Hematopoietic multipotent progenitor cell treated with erythropoietin and hydrocortisone succinate and interleukin-3 and kit ligand, for 6 days (in vitro differentiated cells): ENCODE results near the gene SLC35G6.
A peak's percentile ranks its signal among the peaks of the same experiment; 100 is the strongest.
"Not testable (repeated sequence)": the region's sequence is repeated elsewhere in the genome, so short reads cannot be mapped to it uniquely, and the experiment has no call there.

Experiments used
- DNase-seq: peaks from one replicate; pipeline ENCODE4 v3.0.0-alpha.2; 2015

Gene SLC35G6

DNA sequence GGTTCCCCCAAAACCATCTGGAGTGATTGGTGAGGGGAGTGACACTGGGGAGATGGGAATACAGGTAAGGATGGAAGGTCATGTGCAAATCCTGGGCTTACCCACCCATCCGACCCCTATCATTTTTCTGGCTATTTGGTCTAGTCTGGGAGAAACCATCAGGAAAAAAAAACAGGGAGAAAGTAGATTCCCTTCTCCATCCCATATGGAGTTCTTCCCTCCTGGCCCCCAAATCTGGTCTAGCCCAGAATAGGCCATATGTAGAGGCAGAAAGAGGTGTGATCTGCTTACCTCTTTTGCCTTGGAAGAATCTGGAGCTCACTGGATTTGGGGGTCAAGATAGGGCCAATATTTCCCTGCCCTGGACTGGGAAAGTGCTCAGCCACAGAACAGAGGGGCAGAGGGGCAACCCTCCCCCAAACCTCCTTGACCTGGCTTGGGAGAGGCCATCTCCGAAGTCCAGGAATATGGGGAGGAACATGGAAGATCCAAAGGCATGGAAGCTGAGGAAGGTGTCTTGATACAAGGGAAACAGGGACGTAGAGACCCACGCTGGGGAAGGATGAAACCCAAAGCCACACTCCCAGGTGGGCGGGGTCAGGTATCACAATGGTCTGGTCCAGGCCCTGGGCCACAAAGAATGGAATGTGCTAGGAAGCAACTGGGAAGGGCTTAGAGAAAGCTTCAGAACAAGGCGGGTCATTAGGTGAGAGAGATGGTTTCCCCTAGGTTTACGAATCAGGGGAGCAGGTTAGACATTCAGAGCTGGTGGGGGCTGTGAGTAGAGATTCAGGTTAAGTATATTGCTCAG is 20.2 kb upstream of the SLC35G6 start:
- DNase-seq, result no peak

- no peak for DNase-seq
These were observed 18.5 kb upstream of the SLC35G6 start for GRCh38 chr17:7462474-7463371.

GRCh38 chr17:7463372-7463846 is 17.8 kb upstream of the SLC35G6 start:
- no peak for DNase-seq

DNA sequence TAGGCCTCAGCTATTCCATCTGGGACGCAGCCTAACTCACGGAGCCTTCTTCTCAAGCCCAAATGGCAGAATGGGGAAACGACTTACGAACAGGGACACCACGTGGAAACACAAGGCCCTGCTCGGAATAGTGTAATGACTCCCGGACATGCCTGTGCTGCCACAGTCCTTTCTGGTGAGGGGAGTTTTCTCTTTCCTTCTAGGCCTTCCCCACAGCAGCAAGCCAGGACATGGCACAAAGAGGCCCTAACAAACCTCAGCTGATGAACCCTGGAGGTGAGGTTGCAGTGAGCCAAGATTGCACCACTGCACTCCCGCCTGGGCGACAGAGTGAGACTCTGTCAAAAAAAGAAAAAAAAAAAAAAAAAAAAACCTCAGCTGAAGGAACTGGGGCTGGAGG is 17.2 kb upstream of the SLC35G6 start:
- DNase-seq, result no peak

- no peak for DNase-seq
These were observed 15.5 kb upstream of the SLC35G6 start for GRCh38 chr17:7465597-7466275.

GRCh38 chr17:7466318-7466638 is 15.0 kb upstream of the SLC35G6 start:
- no peak for DNase-seq

DNA sequence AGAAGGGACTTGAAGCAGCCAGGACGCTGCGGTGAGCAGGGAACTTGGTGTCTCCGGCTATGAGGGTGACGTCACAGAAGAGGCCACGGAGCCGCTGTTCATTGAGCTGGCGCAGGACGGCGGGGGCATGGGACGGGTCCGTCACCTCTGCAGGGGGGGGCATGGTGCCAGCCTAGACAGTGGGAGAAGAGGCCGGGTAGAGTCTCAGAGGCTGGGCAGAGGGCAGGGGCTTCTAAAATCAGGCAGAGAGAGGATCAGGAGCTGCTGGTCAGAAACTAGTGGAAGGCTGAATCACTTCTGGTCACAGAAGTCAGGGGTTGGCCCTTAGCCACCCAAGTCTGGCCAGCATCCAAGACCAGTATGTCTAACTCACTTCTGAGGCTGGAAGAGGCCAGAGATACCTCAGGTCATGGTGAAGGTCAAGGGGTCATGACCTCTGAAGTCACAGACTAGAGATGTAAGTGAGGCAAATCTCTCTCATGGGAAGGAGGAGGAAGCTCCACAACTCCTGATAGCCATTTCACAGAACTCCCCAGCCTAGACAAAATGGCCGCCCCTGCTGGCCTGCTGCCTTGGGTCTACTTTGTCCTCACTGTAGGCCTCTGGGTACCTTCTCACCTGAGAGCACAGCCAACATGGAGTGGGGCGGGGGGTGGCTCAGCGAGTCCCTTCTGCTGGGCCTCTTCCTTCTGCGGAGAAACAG is 14.5 kb upstream of the SLC35G6 start:
- peak; percentile 59 for DNase-seq

GRCh38 chr17:7467498-7467897 is 13.7 kb upstream of the SLC35G6 start:
- DNase-seq, result no peak

DNA sequence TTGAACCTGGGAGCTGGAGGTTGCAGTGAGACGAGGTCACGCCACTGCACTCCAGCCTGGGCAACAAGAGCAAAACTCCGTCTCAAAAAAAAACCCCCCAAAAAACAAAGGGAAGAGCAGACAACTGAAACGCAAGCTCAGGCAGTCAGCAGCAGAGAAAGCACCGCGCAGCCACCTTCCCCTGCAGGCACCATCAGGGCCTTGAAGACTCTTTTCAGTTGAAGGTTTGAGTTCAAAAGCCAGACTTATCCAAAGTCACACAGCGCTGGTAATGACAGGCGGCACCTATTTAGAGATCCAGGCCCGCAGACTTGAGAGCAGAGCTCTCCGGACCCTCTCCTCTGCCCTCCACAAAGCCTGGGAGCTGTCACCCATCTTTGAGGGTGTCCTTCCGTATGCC is 13.0 kb upstream of the SLC35G6 start:
- DNase-seq, result no peak

DNA sequence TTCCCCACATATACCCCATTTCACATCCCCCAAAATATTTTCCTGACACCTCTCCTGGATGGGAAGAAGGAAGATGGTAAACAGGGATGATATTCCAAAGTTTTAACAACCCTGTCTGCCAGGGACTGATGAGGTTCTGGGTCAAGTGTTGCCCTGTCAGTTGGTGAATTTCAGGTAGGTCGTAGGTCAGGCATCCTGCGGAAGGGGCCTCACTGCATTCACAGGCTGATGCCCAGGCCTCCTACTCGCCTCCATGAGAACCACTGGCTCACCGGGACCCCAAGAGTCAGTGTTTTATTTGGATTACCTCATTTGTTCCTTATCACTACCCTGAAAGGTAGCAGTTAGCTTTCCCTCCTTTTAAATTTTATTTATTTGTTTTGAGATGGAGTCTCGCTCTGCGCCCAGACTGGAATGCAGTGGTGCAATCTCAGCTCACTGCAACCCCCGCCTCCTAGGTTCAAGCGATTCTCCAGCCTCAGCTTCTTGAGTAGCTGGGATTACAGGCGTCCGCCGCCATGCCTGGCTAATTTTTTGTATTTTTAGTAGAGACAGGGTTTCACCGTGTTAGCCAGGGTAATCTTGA is 12.3 kb upstream of the SLC35G6 start:
- DNase-seq, result no peak

DNA sequence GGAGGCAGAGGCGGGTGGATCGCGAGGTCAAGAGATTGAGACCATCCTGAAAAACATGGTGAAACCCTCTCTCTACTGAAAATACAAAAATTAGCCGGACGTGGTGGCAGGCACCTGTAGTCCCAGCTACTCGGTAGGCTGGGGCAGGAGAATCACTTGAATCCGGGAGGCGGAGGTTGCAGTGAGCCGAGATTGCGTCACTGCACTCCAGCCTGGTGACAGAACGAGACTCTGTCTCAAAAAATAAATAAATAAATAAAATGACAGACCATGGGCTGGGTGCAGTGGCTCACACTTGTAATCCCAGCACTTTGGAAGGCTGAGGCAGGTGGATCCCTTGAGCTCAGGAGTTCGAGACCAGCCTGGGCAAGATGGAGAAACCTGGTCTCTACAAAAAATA is 11.4 kb upstream of the SLC35G6 start:
- DNase-seq, result not testable (repeated sequence)

DNA sequence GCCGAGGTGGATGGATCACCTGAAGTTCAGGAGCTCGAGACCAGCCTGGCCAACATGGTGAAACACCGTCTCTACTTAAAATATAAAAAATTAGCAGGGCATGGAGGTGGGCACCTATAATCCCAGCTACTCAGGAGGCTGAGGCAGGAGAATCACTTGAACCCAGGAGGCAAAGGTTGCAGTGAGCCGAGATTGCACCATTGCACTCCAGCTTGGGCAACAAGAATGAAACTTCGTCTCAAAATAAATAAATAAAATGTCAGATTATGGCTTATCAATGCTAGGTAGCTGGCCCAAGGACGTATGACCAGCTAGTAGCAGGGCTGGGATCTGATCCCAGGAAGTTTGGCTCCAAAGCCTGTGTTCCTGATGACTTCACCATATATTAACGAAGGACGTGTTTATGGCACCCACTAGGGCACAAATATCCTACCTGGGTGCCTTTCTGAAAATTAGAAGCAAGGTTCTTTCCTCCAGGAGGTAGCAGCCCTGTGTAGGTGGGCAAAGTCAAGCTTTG is 10.7 kb upstream of the SLC35G6 start:
- DNase-seq, result not testable (repeated sequence)

GRCh38 chr17:7471729-7472128 is 9.5 kb upstream of the SLC35G6 start:
- no peak for DNase-seq

- not testable (repeated sequence) for DNase-seq
These were observed 6.5 kb upstream of the SLC35G6 start for GRCh38 chr17:7474767-7475166.

DNA sequence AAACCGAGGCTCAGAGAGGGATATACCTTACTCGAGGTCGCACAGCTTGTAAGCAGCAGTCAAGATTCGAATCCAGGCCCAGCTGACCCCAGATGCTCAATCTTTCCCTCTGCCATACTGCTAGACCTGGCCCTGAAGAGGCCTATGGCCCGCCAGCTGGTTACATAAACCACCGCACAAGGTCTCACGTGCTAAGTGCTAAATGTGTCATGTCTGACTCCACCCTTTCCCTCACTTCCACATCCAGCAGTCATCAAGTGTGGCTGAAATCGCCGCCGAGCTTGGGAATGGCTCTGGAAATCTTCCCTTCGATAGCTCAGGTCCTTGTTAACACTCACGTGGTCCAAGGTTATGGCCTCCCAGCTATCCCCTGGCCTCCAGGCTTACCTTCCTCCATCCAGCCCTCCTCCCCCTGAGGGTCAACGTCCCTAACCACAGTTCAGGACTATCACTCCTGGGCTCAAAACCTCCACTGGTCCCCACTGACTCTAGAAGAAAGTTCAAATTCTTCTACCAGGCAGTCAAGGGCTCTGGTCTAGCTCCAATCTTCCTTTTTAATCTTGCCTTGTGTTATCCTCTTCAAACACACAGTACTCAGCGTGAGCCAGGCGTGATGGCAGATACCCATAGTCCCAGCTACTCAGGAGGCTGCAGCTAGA is 5.4 kb upstream of the SLC35G6 start:
- peak; percentile 92 for DNase-seq

- DNase-seq, result no peak
These were observed 4.8 kb upstream of the SLC35G6 start for GRCh38 chr17:7476494-7476893.

DNA sequence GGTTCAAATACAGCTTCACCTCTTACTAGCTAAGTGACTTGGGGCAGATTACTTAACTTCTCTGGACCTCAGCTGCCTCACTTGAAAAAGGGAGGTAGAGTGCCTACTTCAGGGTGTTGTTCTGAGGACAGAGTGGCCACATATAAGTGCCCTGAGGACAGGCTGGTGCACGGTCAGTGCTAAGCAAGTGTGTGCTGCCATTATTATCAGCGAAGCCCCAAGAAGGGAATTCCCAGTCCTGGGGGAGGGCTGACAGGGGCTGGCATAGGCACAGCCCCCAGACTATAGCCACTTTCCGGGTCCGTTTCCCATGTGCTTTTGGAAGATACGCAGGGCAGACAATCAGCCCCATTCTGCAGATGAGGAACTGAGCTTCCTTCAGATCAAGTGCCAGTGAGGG is 4.3 kb upstream of the SLC35G6 start:
- DNase-seq, result peak; percentile 25

GRCh38 chr17:7477392-7478275 is 3.6 kb upstream of the SLC35G6 start:
- peak; percentile 69 for DNase-seq

- DNase-seq, result peak; percentile 84
These were observed 2.7 kb upstream of the SLC35G6 start for GRCh38 chr17:7478276-7479212.
